ENCODE results near the gene KCNE2.

Gene KCNE2, protein sequence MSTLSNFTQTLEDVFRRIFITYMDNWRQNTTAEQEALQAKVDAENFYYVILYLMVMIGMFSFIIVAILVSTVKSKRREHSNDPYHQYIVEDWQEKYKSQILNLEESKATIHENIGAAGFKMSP

DNA sequence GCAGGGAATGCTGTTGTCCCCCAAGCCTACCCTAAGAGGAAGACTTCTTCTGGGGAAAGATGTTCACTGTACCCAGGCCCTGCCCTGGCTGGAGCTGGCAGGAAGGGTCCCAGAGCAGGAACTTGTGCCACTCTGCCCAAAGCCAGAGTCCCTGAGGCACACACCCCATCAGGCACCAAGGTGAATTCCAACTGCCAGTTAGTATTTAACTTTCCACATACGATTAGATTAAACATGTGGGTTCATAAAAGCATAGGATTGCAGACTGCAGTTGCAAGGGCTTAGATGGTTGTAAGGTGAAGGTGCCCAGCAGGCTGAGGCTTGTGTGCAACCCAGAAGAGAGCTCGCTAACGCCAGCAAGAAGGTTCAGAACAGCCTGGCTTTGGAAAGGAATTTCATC is at the start of gene KCNE2:
TSS of gene KCNE2 (plus strand) at position 274 of the 400 bp plus-strand sequence. CDS start 6,473 bp downstream, outside the sequence.
- peak; percentile 26 for DNase-seq

DNA sequence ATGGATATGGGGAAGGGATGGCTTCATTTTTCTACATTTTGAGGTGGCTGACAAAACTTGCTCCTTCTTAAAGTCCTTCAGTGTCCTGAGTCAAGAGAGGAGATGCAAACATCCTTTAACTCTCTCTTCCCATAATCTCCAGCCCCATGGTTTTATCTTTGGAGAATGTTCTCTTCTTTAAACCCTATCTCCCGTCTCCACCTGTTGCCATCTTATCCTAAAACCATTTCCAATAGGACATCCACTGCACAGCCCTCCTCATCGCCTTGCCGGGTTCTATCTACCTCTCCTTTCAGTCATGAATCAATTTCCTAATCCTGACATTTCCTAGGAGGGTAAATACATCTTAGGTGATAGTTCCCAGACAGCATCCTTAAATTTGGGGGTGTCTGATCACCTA is 44.2 kb upstream of the KCNE2 start:
- no peak for DNase-seq

DNA sequence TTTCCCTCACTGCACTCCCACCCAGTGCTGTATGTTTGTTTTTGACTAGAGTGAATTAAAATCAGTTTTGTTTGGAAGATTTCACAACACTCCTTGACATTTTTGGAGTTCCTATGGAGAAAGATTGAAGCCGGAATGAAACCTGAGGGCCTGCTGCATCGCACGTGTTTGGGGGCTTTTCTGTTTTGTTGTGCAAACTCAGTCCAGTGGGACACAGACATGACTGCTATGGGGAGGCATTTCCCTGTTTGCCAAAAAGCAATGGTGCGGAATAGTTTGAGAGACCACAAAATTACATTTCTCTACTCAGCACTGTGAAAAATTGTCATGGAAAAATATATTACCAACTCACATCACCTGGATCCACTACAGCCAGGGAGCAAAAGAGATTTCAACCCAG is 43.8 kb upstream of the KCNE2 start:
- no peak for DNase-seq

DNA sequence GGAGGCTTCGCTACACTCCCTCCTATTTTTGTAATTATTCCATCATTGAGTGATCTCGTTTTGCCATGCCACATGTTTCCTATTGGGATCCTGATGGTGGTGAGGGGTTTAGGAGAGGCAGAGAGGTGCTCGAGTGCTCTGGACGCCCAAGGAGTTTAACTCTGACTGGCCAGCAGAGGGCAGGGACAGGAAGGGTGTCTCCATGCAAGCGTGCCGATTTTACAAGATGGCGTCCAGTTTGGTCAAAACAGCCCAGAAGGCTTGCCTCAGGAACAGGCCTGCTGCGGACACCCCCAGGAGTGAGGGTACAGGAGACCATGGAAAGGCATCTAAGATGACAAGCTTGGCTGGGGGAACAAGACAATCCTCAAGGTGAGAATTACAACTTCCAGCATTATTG is 33.8 kb upstream of the KCNE2 start:
- DNase-seq, result no peak

DNA sequence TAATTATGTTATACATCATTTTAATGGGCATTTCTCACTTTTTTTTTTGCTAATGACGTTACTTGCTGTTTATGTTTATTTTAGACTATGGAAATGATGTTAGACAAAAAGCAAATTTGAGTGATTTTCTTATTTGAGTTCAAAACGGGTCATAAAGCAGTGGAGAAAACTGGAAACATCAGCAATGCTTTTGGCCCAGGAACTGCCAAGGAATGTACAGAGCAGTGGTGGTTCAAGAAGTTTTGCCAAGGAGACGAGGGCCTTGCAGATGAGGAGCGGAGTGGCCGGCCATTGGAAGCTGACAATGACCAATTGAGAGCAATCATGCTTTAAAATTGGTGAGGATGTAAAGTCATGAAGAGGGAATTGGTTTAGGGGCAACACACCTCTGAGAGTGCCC is 32.1 kb upstream of the KCNE2 start:
- DNase-seq, result no peak

DNA sequence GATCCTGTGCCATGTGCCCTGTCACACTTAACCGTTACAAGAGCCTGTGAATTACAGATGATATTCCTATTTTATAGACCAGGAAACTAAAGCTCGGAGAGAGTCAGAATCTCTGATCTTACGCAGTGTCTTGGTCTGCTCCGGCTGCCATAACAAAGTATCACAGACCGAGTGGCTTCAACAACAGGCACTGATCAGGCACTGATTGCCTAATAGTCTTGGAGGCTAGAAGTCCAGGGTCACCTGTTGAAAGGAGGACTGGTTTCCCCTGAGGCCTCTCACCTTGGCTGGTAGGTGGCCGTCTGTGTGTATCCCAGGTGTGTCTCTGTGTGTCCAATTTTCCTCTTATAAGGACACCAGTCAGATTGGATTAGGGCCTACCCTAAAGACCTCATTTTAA is 31.5 kb upstream of the KCNE2 start:
- no peak for DNase-seq

DNA sequence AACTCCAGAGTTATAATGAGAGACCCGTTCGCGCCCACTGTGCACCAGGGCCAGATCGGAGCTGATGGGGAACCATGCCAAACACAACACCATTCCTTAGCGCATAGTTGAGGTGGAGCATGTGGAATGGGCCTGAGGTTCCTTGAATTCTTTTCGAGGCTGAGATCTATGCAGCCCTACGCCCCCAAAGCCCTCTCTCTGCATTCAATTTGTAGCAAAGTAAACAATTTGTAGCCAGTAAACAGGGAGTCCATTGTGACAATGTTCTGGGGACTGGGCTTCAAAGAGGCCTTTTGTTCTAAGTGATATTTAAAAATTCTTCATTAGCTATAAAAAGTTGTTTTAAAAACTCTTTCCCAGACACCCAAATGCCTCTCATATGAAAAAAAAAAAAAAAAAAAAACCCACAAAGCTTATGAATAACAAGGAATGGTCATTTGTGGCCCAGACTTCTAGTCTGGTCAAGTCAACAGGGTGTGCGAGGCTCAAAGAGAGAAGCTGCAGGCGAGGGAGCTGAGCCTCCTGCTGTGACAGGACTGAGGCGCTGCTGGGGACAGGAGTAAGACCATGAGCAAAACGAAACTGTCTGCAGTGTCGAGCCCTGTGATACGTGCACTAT is 30.6 kb upstream of the KCNE2 start:
- no peak for DNase-seq

DNA sequence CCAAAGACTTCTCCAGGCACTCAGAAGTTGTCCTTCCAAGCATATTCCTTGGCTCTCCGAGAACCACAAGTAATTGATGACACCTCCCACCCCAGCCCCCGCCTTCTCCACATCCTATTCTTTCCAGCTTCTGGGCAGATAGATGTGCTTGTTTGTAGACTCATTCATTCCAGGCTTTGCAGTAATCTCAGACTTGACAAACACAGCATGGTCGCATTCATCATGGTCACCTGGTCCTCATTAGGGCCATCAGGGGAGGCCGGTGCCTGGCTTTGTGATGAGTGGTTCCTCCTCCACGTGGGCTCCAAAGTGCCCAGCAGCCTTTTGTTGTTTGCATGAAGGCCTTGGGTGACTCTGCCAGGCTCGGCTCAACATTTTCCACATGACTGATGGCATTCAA is 28.5 kb upstream of the KCNE2 start:
- no peak for DNase-seq

DNA sequence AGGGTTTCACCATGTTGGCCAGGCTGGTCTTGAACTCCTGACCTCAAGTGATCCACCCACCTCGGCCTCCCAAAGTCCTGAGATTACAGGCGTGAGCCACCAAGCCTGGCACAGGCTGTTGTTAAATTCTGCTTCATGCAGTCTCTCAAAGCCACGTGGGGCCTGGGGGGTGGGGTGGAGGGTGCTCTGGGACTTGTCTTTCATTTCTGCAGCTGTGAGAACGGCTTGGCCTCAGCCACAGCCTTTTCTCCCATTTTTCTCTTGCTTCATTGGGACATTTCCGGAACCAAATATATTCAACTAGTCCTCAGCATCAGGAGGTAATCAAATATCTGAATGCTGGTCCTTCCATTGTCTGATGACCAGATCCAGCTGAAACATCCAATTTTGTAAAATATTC is 27.6 kb upstream of the KCNE2 start:
- DNase-seq, result no peak

DNA sequence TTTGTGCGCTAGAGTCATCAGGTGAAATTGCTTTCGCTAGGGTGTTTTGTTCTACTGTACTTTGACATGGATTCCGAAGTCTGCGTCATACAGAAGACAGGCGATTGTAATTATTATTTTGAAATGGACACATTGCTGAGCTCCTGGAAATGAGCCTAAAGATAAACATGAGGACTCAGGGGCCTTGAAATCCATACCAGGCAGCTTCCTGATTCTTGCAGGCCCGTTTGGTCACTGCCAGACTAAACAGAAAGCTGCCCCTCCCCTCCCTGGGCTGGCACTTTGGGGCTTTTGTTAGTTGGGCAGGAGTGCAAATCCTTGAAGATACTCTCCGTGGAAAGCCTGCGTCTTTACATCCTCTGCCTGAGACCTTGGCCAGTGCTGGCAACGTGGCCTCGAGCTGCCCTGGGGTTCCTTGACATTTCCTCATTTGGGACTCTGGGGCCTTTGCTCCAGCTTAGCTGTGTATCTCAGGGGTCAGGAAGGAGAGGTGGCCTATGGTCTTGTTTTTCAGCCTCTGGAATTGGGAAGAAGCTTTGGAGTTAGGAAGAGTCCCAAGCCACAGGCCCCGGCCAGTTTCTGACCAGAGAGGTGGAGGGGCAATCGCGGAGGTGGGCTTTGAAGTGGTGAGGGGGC is 26.9 kb upstream of the KCNE2 start:
- no peak for DNase-seq

DNA sequence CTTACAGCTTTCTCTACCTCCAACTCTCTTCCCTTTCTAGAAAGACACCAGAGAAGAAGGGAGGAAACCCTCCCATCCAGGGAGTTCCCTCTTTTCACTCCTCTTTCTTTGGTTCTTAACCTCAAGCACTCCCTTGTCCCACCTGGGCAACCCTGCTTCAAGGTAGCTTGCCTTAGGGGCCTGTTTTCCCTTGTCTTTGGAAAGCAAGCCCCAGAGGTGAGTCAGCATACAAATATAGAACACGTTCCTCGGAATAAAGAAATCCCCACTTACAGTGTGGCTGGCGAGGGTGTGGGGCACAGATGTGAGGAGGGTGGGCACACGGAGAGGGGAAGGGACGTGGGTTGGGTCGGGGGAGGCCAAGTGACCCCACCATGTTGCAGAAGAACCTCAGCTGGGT is 26.1 kb upstream of the KCNE2 start:
- no peak for DNase-seq

DNA sequence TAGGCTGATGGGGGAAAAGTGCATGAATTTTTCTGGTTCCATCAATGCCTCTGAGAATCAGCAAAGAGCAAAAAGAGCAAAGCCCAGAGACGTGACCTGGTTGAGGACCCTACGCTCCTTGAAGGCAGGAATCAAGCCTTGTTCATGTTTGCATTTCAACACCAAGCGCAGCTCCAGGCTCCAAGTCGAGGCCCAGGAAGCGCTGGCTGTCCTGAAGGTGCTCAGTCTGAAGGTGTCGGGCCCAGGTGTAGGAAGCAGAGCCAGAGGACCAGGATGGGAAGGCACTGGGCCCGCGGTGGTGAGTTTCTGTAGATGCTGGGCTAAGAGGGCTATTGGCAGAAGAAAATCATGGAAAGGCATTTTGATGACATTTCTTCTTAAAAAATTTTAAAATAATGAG is 25.6 kb upstream of the KCNE2 start:
- DNase-seq, result no peak

DNA sequence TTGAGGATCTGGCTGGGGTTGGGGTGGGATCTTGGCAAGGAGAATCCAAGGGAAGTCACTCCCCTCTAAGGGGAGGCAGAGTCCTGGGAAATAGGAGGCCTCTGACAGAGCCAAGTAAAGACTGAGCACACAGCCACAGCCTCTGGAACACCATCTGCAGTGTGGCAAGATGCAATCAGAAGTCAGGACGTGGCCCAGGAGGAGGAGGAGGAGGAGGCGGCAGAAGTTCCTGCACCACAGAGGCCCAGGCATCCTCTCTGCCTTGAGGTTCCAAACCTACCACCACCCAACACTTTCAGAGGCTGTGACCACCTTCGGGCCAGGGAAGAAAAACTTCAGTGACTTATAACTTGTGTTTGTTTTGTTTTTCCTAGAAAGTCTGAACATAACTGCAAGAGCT is 23.7 kb upstream of the KCNE2 start:
- DNase-seq, result no peak

DNA sequence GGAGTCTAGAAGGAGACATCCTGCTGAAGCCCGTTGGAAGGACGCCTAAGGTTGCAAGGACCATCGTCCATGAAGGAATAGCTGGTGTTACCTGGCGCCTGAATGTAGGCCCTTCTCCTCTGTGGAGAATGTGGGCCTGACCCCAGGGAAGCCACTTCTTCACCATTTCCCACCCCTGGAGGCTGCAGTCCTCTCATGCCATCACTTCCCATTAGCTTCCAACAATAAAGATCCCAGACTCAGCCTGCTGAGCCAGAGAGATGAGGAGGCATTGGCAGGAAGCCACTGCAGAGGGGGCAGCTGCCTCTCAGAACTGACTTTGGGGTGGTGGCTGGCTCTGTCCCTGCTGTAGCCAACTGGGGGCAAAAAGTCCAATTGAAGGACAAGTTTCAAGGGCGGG is 21.3 kb upstream of the KCNE2 start:
- no peak for DNase-seq

DNA sequence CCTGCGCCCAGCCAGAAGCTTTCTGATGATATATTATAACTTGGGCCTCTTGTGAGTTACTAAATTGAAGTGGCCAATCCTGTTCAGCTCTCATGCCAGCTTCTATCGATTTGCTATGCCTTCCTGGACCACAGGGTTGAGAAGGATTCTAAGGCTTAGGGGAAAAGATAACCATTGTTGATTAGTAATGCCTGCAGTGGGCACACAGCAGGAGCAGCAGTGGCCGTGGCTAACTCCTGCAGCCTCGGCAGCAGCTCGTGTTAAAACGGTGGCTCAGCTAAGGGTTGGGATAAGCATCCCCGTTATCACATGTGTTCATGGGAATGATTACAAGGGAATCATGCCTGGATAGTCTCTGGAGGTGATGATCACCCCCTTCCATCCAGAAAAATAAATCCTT is 20.5 kb upstream of the KCNE2 start:
- DNase-seq, result no peak

DNA sequence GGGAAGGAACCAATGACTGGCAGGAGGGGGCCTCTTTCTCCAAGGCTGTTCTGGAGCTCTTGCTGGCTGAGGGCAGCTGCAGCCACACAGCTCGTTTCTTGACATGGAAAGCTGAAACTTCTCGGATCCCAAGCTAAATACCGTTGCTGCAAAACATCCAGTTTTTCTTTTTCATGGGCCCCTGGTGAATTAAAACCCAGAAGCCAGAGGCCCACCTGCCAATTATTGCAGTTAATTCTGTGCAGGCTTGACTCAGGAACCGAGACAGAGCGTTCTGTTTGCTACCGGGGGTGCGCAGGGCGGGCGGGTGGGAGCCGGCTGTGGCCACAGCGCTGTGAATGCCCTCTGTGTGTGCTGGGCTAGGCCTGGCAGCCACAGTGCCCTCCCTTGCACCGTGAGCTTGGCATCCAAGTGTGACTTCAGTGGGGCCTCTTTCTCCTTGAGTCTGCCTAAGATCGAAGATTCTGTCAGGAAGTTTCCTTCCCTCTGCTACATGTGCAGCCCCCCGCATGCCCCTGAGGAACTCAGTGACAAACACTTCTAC is 19.9 kb upstream of the KCNE2 start:
- no peak for DNase-seq

DNA sequence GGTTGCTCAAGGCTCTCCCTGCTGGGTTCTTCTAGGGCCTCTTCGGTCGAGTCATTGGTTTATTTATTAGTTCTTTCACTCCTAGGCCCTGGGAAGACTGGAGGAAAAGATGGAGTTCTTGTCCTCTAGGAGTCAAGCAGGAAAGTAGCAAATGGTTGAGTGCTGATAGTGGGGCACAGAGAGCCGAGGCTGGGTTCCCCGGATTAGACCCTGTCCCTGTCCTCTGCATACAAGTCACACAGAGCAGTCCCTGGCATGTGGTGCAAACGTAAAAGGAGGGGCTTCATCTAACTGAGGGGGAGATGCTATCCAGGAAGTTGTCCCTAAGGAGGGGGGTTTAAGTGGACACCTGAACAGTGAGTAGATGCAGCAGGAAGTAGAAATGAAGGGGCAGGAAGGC is 19.2 kb upstream of the KCNE2 start:
- peak; percentile 35 for DNase-seq

DNA sequence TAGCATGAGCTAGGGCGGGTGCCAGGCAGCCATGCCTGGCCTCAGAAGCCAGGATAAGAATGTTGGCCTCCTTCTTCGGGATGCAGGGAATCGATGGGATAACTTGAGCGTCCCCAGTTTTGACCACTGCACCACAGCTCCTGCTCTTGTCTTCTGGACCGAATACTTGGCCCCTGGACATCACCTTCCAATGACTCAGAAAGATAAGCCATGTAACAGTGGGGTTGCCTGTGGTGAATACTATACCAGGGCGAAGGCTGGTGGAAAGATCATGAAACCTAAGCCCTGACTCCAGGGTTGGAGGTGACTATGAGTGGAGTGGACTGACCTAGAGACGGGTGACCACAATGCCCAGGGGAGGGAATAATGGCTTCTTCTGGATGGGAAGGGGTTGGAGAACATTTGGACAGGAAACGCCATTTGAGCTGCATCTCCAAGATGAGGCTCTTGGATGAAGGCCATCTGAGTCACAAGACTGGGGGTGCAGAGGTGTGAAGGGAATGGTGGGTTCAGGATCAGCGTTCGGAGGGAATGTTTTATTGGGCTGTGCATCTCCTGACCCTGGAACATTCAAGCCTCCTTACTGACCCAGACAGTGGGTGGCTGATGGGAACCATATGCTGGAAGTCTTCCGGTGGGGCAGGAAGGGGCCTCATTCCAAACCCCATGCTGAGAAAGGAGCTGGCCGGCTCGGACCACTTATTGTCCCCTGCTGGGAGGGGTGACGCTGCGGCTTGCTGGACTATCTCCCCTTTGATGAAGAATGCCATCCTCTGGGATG is 18.5 kb upstream of the KCNE2 start:
- no peak for DNase-seq

DNA sequence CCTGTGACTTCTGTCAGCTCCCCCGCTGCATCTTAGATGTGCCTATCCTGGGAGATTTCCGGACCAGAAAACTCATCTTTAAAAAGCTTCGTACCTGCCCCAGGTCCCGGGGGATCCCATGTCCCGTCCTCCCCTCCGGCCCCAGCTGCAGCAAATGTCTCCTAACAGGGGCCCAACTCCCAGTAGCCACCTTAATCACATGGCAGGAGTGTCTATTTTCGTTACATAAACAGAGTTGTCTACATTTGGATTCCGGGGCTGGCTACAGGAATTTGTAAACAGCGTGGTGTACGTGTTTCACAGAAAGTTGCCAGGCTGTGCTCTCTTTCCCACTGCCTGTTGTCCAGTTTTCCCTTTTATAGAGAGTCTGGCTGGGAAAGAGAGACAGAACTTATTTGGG is 17.9 kb upstream of the KCNE2 start:
- DNase-seq, result peak; percentile 43

DNA sequence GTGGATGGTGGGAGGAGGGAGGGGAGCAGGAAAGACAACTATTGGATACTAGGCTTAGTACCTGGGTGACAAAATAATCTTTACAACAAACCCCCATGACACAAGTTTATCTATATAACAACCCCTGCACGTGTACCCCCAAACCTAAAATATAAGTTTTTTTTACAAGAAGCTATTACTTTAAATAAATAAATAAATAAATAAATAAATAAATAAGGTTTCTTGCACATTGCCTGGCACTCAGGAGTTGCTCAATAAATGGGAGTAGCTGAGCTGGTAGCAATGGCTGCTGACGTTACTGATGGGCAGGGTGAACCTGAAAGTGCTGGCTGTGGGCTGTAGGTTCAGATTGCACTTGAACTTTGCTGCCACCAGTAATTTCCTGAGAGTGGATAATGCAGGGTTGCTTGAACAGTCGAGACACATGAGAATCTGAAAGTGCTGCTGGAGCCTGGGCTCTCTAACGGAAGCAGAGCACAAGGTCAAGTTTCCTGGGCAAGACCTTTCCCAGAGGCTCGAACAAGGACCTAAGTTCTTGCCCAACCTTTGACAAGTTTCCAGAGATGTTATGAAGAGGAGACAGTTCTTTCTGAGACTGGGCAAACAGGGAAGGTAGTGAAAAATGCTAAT is 14.8 kb upstream of the KCNE2 start:
- DNase-seq, result no peak

DNA sequence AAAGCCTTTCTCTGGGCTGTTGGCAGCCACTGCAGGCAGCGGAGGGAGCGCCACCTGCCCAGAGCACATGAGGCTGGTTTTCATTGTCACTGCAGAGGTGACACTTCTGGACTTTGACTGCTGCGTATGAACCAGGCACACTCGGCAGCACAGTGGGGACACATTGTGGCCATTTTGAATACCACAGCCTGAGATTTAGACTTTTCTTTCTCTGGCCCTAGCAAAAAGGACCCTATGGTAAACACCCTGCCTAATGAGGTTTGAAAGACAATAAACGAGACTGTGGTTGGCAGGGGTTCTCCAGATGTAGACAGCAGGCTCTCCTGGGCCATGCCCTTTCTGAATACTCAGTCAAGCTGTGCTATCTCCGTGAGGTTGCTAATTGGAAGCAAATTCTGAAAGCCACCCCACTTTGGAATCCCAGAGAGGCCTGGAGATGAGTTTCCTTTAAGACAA is 12.0 kb upstream of the KCNE2 start:
- no peak for DNase-seq

DNA sequence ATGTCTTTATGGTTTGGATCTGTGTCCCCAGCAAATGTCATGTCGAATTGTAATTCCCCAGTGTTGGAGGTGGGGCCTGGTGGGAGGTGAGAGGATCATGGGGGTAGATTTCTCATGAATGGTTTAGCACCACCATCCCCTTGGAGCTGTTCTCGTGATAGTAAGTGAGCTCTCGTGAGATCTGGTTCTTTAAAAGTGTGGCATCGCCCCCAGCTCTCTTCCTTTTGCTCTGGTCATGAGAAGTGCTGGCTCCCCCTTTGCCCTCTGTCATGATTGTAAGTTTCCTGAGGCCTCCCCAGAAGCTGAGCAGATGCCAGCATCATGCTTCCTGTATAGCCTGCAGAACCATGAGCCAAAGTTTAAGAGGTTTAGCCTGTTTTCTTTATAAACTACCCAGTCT is 11.2 kb upstream of the KCNE2 start:
- DNase-seq, result no peak

DNA sequence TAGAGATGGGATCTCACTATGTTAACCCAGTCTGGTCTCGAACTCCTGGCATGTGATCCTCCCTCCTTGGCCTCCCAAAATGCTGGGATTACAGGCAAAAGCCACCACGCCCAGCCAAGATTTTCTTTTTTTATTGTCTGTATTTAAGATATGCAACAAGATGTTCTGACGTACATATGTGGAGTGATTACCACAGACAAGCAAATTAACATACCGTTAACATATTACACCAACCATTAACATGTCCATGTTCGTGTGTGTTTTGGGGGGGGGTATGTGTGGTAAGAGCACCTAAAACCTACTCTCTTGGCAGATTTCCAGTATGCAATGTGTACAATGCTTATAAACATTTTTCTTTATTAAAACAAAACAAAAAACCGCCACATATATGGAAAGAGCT is 10.6 kb upstream of the KCNE2 start:
- DNase-seq, result no peak

All from activated CD8-positive, alpha-beta memory T cell treated with anti-CD3 and anti-CD28 coated beads for 24 hours (primary cell).